Measurements from ENCODE around the gene NECTIN4. TPM values are rescaled to one million over a fixed set of nuclear protein-coding genes. Genes with fewer than 3 reads are reported as not detected.

Gene NECTIN4
- total and polyA plus RNA-seq, 2 of the 13 experiments (the other 11 are each of a cell fraction or from before 2014, with no cell fraction given), result 5.9 to 12.4 TPM

DNA sequence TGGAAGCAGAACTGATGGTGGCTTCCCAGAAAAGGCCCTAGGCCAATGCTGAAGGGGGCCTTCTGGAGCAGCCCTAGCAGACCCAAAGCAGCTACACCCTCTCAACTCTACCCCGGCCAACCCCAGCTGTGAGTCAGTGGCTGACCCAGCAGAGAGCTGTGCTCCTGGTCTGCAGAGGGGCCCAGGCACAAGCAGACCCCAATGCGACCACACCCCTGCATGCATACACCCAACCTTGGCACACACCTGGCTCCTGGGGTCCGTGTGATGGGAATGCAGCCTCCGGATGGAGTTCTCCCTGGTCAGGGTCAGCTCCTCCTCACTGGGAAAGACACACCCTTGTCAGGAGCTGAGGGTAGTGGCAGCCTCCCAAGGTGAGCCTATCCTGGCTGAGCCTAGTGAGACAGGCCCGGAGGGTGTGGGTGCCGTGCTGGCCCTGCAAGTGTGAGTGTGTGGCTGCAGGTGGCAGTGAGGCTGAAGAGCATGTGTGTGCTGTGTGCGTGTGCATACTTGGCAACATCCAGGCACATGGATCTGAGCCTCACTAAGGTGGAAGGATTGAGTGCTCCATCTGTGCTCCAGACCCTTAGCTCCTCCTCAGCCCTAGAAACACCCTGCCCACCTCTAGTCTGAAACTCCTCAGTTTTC lies 15.8 kb downstream of the NECTIN4 start (continued):
- TF ChIP-seq FUBP1 (CRISPR knock-in tag; IDR thresholded peaks at IDR 0.05; ENCODE audit: borderline replicate concordance) (0 out of 2 replicates have a peak, but pooled peaks have one; percentile 46), SRSF1 (optimal IDR thresholded peaks at IDR 0.05; ENCODE audit: low read depth, low read length) (peak; percentile 22), CTCF (CRISPR knock-in tag; IDR thresholded peaks at IDR 0.05) (peak; percentile 58), TBX2 (CRISPR knock-in tag; IDR thresholded peaks at IDR 0.05; ENCODE audit: borderline replicate concordance) (0 out of 2 replicates have a peak, but pooled peaks have one; percentile 0), ATF4 (CRISPR knock-in tag; IDR thresholded peaks at IDR 0.05) (no peak), ZFP91 (CRISPR knock-in tag; IDR thresholded peaks at IDR 0.05; ENCODE audit: borderline replicate concordance) (0 out of 2 replicates have a peak, but pooled peaks have one; percentile 5), GABPA (IDR thresholded peaks at IDR 0.05; ENCODE audit: low read depth, low read length) (no peak), GABPA (CRISPR knock-in tag; IDR thresholded peaks at IDR 0.05; ENCODE audit: low read depth) (no peak), ZNF383 (CRISPR knock-in tag; IDR thresholded peaks at IDR 0.05; ENCODE audit: borderline replicate concordance) (no peak), GABPB1 (CRISPR knock-in tag; IDR thresholded peaks at IDR 0.05) (0 out of 2 replicates have a peak, but pooled peaks have one; percentile 39), ZNF770 (CRISPR knock-in tag; IDR thresholded peaks at IDR 0.05) (peak; percentile 66; the same call in 1 of the 2 replicates), AGO2 (optimal IDR thresholded peaks at IDR 0.05; ENCODE audit: low read depth, low read length) (no peak), HOXA3 (CRISPR knock-in tag; IDR thresholded peaks at IDR 0.05) (no peak)
- TF ChIP-seq, protein P1, sequence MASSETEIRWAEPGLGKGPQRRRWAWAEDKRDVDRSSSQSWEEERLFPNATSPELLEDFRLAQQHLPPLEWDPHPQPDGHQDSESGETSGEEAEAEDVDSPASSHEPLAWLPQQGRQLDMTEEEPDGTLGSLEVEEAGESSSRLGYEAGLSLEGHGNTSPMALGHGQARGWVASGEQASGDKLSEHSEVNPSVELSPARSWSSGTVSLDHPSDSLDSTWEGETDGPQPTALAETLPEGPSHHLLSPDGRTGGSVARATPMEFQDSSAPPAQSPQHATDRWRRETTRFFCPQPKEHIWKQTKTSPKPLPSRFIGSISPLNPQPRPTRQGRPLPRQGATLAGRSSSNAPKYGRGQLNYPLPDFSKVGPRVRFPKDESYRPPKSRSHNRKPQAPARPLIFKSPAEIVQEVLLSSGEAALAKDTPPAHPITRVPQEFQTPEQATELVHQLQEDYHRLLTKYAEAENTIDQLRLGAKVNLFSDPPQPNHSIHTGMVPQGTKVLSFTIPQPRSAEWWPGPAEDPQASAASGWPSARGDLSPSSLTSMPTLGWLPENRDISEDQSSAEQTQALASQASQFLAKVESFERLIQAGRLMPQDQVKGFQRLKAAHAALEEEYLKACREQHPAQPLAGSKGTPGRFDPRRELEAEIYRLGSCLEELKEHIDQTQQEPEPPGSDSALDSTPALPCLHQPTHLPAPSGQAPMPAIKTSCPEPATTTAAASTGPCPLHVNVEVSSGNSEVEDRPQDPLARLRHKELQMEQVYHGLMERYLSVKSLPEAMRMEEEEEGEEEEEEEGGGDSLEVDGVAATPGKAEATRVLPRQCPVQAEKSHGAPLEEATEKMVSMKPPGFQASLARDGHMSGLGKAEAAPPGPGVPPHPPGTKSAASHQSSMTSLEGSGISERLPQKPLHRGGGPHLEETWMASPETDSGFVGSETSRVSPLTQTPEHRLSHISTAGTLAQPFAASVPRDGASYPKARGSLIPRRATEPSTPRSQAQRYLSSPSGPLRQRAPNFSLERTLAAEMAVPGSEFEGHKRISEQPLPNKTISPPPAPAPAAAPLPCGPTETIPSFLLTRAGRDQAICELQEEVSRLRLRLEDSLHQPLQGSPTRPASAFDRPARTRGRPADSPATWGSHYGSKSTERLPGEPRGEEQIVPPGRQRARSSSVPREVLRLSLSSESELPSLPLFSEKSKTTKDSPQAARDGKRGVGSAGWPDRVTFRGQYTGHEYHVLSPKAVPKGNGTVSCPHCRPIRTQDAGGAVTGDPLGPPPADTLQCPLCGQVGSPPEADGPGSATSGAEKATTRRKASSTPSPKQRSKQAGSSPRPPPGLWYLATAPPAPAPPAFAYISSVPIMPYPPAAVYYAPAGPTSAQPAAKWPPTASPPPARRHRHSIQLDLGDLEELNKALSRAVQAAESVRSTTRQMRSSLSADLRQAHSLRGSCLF (CRISPR knock-in tag; IDR thresholded peaks at IDR 0.05; ENCODE audit: borderline replicate concordance), result no peak

All from HepG2 (cell line).